ENCODE data around the gene ZFYVE21. TPM values are rescaled to one million over a fixed set of nuclear protein-coding genes. Genes with fewer than 3 reads are reported as not detected.

Gene ZFYVE21
- total RNA-seq, 2 experiments from 2014 or later = 18.0 to 22.5 TPM

DNA sequence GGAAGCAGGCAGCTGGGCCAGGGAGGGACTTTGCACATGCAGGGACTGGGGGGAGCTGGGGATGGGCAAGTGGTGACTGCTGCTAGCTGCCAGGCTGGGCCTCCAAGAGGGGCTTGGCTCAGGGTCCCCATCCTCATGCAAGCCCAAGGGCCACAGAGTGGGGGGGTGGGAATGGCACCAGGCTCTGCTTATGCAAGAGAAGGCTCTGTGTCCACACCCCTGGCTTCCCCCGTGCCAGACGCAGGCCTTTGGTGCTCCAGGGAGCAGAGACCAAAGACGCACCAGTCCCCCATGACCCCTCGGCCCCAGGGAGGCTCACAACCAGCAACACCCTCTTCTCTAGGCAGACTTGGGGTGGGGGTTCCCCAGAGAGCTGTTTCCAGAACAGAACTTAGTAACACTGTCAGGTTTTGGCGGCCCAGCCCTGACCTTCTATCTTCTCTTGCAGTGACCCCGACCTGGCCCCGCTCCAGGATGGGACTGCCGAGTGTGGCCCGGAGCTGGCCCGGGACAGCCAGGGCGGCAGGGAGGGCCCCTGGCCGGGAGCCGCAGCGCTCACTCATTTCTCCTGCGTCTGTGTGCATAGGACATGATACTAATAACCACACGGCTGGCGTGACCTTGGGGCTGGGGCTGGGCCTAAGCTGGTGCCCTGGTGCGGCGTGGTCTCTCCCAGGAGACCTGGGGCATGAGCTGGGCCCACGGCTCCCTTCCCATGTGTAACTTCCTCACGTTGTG, 14.7 kb upstream of the ZFYVE21 start:
- ChIA-PET POLR2A (interaction anchor here (0.7 to 0.8 kb wide), 2 partner anchors 11 to 128 kb away, joined by 3 read pairs; no protein-coding TSS in a partner anchor), CTCF (ENCODE audit: unreplicated experiment) (no interaction called here)
- Histone ChIP-seq H3K4me3 (ENCODE audit: low read depth, low read length, poor library complexity, severe bottlenecking) (no peak overlapping the region), H3K4me1 (ENCODE audit: insufficient read depth, low read length, poor library complexity, severe bottlenecking) (peaks cover 68% of the 10 kb centered on the region), H2AFZ (ENCODE audit: low read length) (no peak overlapping the region), H3K36me3 (ENCODE audit: insufficient read depth, low read length) (peaks cover 89% of the 10 kb centered on the region), H3K4me2 (ENCODE audit: low read length) (peak overlapping the region; percentile 28; the same call in 1 of the 2 replicates), H3K9me2 (ENCODE audit: insufficient read depth, low read length) (no peaks in the 10 kb centered on the region), H4K20me1 (ENCODE audit: insufficient read depth, low read length) (no peaks in the 10 kb centered on the region), H3K79me2 (ENCODE audit: insufficient read depth, low read depth, low read length) (no peaks in the 10 kb centered on the region), H3K27ac (ENCODE audit: low read depth, low read length, poor library complexity, severe bottlenecking) (peak overlapping the region; percentile 59), H3K9me3 (ENCODE audit: low read length) (no peaks in the 10 kb centered on the region)
- intact Hi-C loops (cut with micrococcal nuclease; ENCODE audit: unreplicated experiment) = no loop called here
- DNase-seq (ENCODE audit: low spot score) = no peak
- BruUV-seq (replicated peaks) = no TSS peak
- TF ChIP-seq EZH2phosphoT487 (IDR thresholded peaks at IDR 0.05; ENCODE audit: borderline replicate concordance, low read depth, low read length) = no peak
- TF ChIP-seq, protein P1, sequence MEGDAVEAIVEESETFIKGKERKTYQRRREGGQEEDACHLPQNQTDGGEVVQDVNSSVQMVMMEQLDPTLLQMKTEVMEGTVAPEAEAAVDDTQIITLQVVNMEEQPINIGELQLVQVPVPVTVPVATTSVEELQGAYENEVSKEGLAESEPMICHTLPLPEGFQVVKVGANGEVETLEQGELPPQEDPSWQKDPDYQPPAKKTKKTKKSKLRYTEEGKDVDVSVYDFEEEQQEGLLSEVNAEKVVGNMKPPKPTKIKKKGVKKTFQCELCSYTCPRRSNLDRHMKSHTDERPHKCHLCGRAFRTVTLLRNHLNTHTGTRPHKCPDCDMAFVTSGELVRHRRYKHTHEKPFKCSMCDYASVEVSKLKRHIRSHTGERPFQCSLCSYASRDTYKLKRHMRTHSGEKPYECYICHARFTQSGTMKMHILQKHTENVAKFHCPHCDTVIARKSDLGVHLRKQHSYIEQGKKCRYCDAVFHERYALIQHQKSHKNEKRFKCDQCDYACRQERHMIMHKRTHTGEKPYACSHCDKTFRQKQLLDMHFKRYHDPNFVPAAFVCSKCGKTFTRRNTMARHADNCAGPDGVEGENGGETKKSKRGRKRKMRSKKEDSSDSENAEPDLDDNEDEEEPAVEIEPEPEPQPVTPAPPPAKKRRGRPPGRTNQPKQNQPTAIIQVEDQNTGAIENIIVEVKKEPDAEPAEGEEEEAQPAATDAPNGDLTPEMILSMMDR (conservative IDR thresholded peaks at IDR 0.05; ENCODE audit: low read length) = no peak

DNA sequence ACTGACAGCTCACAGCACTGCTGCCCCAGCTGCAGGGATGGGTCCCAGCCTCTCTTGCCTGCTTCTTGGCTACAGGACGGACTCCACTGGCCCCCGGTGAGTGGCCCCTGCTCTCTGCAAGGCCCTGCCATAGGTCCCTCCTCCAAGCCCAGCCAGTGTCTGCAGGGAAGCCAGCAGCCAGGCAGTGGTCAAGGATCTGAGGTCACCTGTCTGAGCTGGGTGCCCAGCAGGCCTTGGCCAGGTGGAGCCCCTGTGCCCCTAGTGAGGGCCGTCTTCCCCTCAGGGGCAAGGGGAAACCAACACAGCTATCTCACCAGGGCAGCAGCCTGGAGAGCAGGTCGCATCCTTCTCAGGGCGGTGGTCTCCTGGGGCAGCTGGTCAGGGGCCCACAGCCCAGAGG, 13.5 kb upstream of the ZFYVE21 start:
- no peaks in the 10 kb centered on the region for H3K79me2 ChIP-seq (ENCODE audit: insufficient read depth, low read depth, low read length)
- H3K4me1 ChIP-seq (ENCODE audit: insufficient read depth, low read length, poor library complexity, severe bottlenecking) = peaks cover 56% of the 10 kb centered on the region
- no peak overlapping the region for H2AFZ ChIP-seq (ENCODE audit: low read length)
- H3K36me3 ChIP-seq (ENCODE audit: insufficient read depth, low read length) = peaks cover 90% of the 10 kb centered on the region
- TF ChIP-seq, protein P1 (conservative IDR thresholded peaks at IDR 0.05; ENCODE audit: low read length) = no peak
- no peak for TF ChIP-seq EZH2phosphoT487 (IDR thresholded peaks at IDR 0.05; ENCODE audit: borderline replicate concordance, low read depth, low read length)
- CTCF ChIA-PET (ENCODE audit: unreplicated experiment) = no interaction called here
- intact Hi-C loops (cut with micrococcal nuclease; ENCODE audit: unreplicated experiment) = no loop called here
- POLR2A ChIA-PET = interaction anchor here (0.8 kb wide), 1 partner anchor 10 kb away, joined by 3 read pairs; no protein-coding TSS in a partner anchor
- H3K9me3 ChIP-seq (ENCODE audit: low read length) = no peaks in the 10 kb centered on the region
- H3K4me2 ChIP-seq (ENCODE audit: low read length) = peak overlapping the region; percentile 28; the same call in 1 of the 2 replicates
- peak overlapping the region; percentile 59 for H3K27ac ChIP-seq (ENCODE audit: low read depth, low read length, poor library complexity, severe bottlenecking)
- H4K20me1 ChIP-seq (ENCODE audit: insufficient read depth, low read length) = no peaks in the 10 kb centered on the region
- no peak for DNase-seq (ENCODE audit: low spot score)
- H3K4me3 ChIP-seq (ENCODE audit: low read depth, low read length, poor library complexity, severe bottlenecking) = no peak overlapping the region
- H3K9me2 ChIP-seq (ENCODE audit: insufficient read depth, low read length) = no peaks in the 10 kb centered on the region
- no TSS peak for BruUV-seq (replicated peaks)
